IMR-90 (cell line): ENCODE measurements around the gene SPTSSB. TPM values are rescaled to one million over a fixed set of nuclear protein-coding genes. Genes with fewer than 3 reads are reported as not detected.

Experiments used
- ATAC-seq: fragments of 200-7000 bp; cut with Tn5 transposase; 2 replicates; pipeline ENCODE4 v1.9.1; 2020; ENCODE audit warnings: low read depth, mild to moderate bottlenecking, moderate library complexity
- BruUV-seq: library from RNA; stranded (reverse); fragments of 400-500 nt; replicated peaks from 2 replicates; lab custom pipeline; 2021; lab: Mats Ljungman, UMichigan
- CTCF ChIA-PET: fragments of 300-600 bp; formaldehyde crosslinking; extraction: SDS; loops from one replicate; lab custom pipeline; 2021; ENCODE audit warnings: antibody characterized with exemption; lab: Yijun Ruan, JAX
- POLR2A ChIA-PET: fragments of 300-600 bp; sonication (Branson Sonifier 250); formaldehyde crosslinking; loops from one replicate; lab custom pipeline; 2022; ENCODE audit warnings: antibody characterized with exemption; ENCODE audit not compliant: unreplicated experiment; lab: Charles Lee
- DNase-seq: peaks from one replicate; pipeline ENCODE4 v3.0.0; 2013
- H2AFZ ChIP-seq: replicated peaks from 2 replicates; pipeline ENCODE3; 2013; ENCODE audit warnings: low read length, mild to moderate bottlenecking; ENCODE audit not compliant: poor library complexity
- H2AK5ac ChIP-seq: 2 replicates; pipeline ENCODE4 v1.6.1; 2013; ENCODE audit warnings: low read depth, low read length, inconsistent platforms
- H2AK9ac ChIP-seq: replicated peaks from 2 replicates; pipeline ENCODE3; 2013; ENCODE audit warnings: mild to moderate bottlenecking, low read depth, low read length, moderate library complexity; ENCODE audit not compliant: poor library complexity
- H2BK120ac ChIP-seq: 2 replicates; pipeline ENCODE4 v1.6.1; 2013; ENCODE audit warnings: low read depth, low read length, inconsistent platforms
- H2BK15ac ChIP-seq: 3 replicates; pipeline ENCODE4 v1.6.1; 2013; ENCODE audit warnings: low read depth, low read length, inconsistent platforms
- H2BK20ac ChIP-seq: 2 replicates; pipeline ENCODE4 v1.6.1; 2013; ENCODE audit warnings: low read depth, mild to moderate bottlenecking, inconsistent platforms, low read length, moderate library complexity
- H2BK5ac ChIP-seq: 2 replicates; pipeline ENCODE4 v1.6.1; 2013; ENCODE audit warnings: mild to moderate bottlenecking, low read depth, low read length, inconsistent platforms; ENCODE audit not compliant: poor library complexity, severe bottlenecking
- H3K14ac ChIP-seq: replicated peaks from 2 replicates; pipeline ENCODE4 v1.6.1; 2013; ENCODE audit warnings: low read depth, low read length, inconsistent platforms
- H3K18ac ChIP-seq: 2 replicates; pipeline ENCODE4 v1.6.1; 2013; ENCODE audit warnings: low read depth, low read length, control low read depth
- H3K23ac ChIP-seq: 2 replicates; pipeline ENCODE4 v1.6.1; 2013; ENCODE audit warnings: low read depth, low read length, inconsistent platforms
- H3K27ac ChIP-seq: 2 replicates; pipeline ENCODE4 v1.5.1; 2013; ENCODE audit warnings: mild to moderate bottlenecking, control low read depth, low read length; ENCODE audit not compliant: insufficient read depth
- H3K27me3 ChIP-seq: 2 replicates; pipeline ENCODE4 v1.6.1; 2013; ENCODE audit warnings: low read length; ENCODE audit not compliant: control insufficient read depth, insufficient read depth
- H3K36me3 ChIP-seq: 2 replicates; pipeline ENCODE4 v1.6.1; 2013; ENCODE audit warnings: low read length, mixed read lengths; ENCODE audit not compliant: control insufficient read depth, insufficient read depth
- H3K4ac ChIP-seq: 2 replicates; pipeline ENCODE4 v1.6.1; 2013; ENCODE audit warnings: low read depth, low read length, inconsistent platforms
- H3K4me1 ChIP-seq: 2 replicates; pipeline ENCODE4 v1.6.1; 2013; ENCODE audit warnings: low read length, mixed read lengths; ENCODE audit not compliant: control insufficient read depth, insufficient read depth
- H3K4me2 ChIP-seq: 2 replicates; pipeline ENCODE4 v1.6.1; 2013; ENCODE audit warnings: low read depth, mild to moderate bottlenecking, control low read depth, low read length, moderate library complexity
- H3K4me3 ChIP-seq: 2 replicates; pipeline ENCODE4 v1.5.1; 2013; ENCODE audit warnings: low read depth, mild to moderate bottlenecking, control low read depth, low read length, moderate library complexity; ENCODE audit not compliant: insufficient read depth
- H3K56ac ChIP-seq: 2 replicates; pipeline ENCODE4 v1.6.1; 2013; ENCODE audit warnings: low read length, inconsistent platforms; ENCODE audit not compliant: insufficient read depth; ENCODE audit errors: extremely low read depth
- H3K79me1 ChIP-seq, 2 experiments: 2 replicates each; pipeline ENCODE4 v1.6.1; 2013; ENCODE audit warnings: low read length in 2 of 2, inconsistent platforms in 1 of 2, low read depth in 1 of 2
- H3K9ac ChIP-seq: 2 replicates; pipeline ENCODE4 v1.6.1; 2013; ENCODE audit warnings: low read depth, low read length, control low read depth
- H3K9me1 ChIP-seq: 2 replicates; pipeline ENCODE4 v1.6.1; 2013; ENCODE audit warnings: low read length, inconsistent platforms; ENCODE audit not compliant: insufficient read depth
- H3K9me3 ChIP-seq: 2 replicates; pipeline ENCODE4 v1.6.1; 2013; ENCODE audit warnings: low read length; ENCODE audit not compliant: control insufficient read depth, insufficient read depth
- H4K20me1 ChIP-seq: 2 replicates; pipeline ENCODE4 v1.6.1; 2013; ENCODE audit warnings: low read length, inconsistent platforms; ENCODE audit not compliant: insufficient read depth
- H4K5ac ChIP-seq: 2 replicates; pipeline ENCODE4 v1.6.1; 2013; ENCODE audit warnings: mild to moderate bottlenecking, low read depth, low read length, control low read depth
- H4K8ac ChIP-seq, 2 experiments: 2 replicates each; pipeline ENCODE4 v1.6.1; 2013; ENCODE audit warnings: low read depth in 2 of 2, low read length in 2 of 2, control low read depth in 1 of 2, inconsistent platforms in 1 of 2
- H4K91ac ChIP-seq: 2 replicates; pipeline ENCODE4 v1.6.1; 2013; ENCODE audit warnings: low read depth, low read length, inconsistent platforms; ENCODE audit not compliant: insufficient read depth
- BHLHE40 ChIP-seq: fragments of 150-350 bp; IDR thresholded peaks from 2 replicates; pipeline ENCODE4 v1.6.1; 2016; ENCODE audit warnings: mild to moderate bottlenecking, low read depth, low read length
- CEBPB ChIP-seq: IDR thresholded peaks from 2 replicates; pipeline ENCODE4 v1.6.1; 2012; ENCODE audit warnings: low read depth, low read length, improper control_type of control experiment
- CHD1 ChIP-seq: IDR thresholded peaks from 2 replicates; pipeline ENCODE4 v1.6.1; 2012; ENCODE audit warnings: low read depth, low read length, improper control_type of control experiment
- FOS ChIP-seq: fragments of 150-350 bp; IDR thresholded peaks from 2 replicates; pipeline ENCODE4 v1.6.1; 2016; ENCODE audit warnings: low read depth, low read length
- MAFK ChIP-seq: IDR thresholded peaks from 2 replicates; pipeline ENCODE4 v1.6.1; 2012; ENCODE audit warnings: low read depth, low read length, improper control_type of control experiment
- MAZ ChIP-seq: IDR thresholded peaks from 2 replicates; pipeline ENCODE4 v1.6.1; 2012; ENCODE audit warnings: low read depth, mild to moderate bottlenecking, low read length, improper control_type of control experiment, moderate library complexity, borderline replicate concordance
- MXI1 ChIP-seq: IDR thresholded peaks from 2 replicates; pipeline ENCODE4 v1.6.1; 2012; ENCODE audit warnings: low read depth, mild to moderate bottlenecking, low read length, moderate library complexity, borderline replicate concordance
- NFE2L2 ChIP-seq: fragments of 150-350 bp; IDR thresholded peaks from 2 replicates; pipeline ENCODE4 v1.6.1; 2016; ENCODE audit warnings: low read depth, mild to moderate bottlenecking, low read length
- POLR2A ChIP-seq: IDR thresholded peaks from 2 replicates; pipeline ENCODE4 v1.6.1; 2012; ENCODE audit warnings: mild to moderate bottlenecking, low read depth, low read length
- RAD21 ChIP-seq: IDR thresholded peaks from 2 replicates; pipeline ENCODE4 v1.6.1; 2012; ENCODE audit warnings: low read length, improper control_type of control experiment
- RCOR1 ChIP-seq: IDR thresholded peaks from 2 replicates; pipeline ENCODE4 v1.6.1; 2012; ENCODE audit warnings: mild to moderate bottlenecking, low read length, improper control_type of control experiment; ENCODE audit not compliant: insufficient replicate concordance
- RFX5 ChIP-seq: IDR thresholded peaks from 2 replicates; pipeline ENCODE4 v1.8.0; 2012; ENCODE audit warnings: low read depth, mild to moderate bottlenecking, low read length, moderate library complexity
- SMC3 ChIP-seq: fragments of 150-350 bp; IDR thresholded peaks from 2 replicates; pipeline ENCODE4 v1.6.1; 2016; ENCODE audit warnings: low read depth, mild to moderate bottlenecking, antibody characterized with exemption, low read length, moderate library complexity
- dilution Hi-C: fragments of 300-500 bp; cut with HindIII; formaldehyde crosslinking; loops from one replicate; pipeline ENCODE4 v1.14.3; 2018; ENCODE audit warnings: low sequenced_read_pairs; ENCODE audit not compliant: unreplicated experiment
- in situ Hi-C: fragments of 300-500 bp; cut with MboI; formaldehyde crosslinking; loops from 3 replicates; pipeline ENCODE4 v1.14.3; 2019; ENCODE audit warnings: low sequenced_read_pairs, inconsistent platforms, mixed read lengths
- intact Hi-C: fragments of 100-400 bp; cut with micrococcal nuclease; formaldehyde crosslinking; loops from 2 replicates; pipeline ENCODE4 v1.10.0; 2022
- polyA plus RNA-seq, 3 experiments: library from polyadenylated mRNA; depleted of rRNA; stranded (reverse); fragments of >200 nt; gene quantifications; 2 replicates each; pipeline ENCODE4 v1.2.3, GENCODE V29; 2012; ENCODE audit warnings: low replicate concordance in 1 of 3
- total RNA-seq: library from RNA; depleted of rRNA; stranded (reverse); fragments of >200 nt; gene quantifications from 2 replicates; pipeline ENCODE4 v1.2.3, GENCODE V29; 2012
- TF ChIP-seq, protein P1 (sequence below): fragments of 150-350 bp; IDR thresholded peaks from 2 replicates; pipeline ENCODE4 v1.6.1; 2016; ENCODE audit warnings: low read depth, mild to moderate bottlenecking, low read length, moderate library complexity, borderline replicate concordance
- TF ChIP-seq, protein P2 (sequence below): conservative IDR thresholded peaks from 2 replicates; pipeline ENCODE4 v1.5.1; 2012; ENCODE audit warnings: mild to moderate bottlenecking, low read depth, low read length, improper control_type of control experiment
- TF ChIP-seq, protein P3 (sequence below): fragments of 150-350 bp; IDR thresholded peaks from 2 replicates; pipeline ENCODE4 v1.6.1; 2017; ENCODE audit warnings: mild to moderate bottlenecking, antibody characterized with exemption, low read length, low read depth

Gene SPTSSB
- total and polyA plus RNA-seq, 2 of the 4 experiments (the other 2 are of a cell fraction), result not detected

DNA sequence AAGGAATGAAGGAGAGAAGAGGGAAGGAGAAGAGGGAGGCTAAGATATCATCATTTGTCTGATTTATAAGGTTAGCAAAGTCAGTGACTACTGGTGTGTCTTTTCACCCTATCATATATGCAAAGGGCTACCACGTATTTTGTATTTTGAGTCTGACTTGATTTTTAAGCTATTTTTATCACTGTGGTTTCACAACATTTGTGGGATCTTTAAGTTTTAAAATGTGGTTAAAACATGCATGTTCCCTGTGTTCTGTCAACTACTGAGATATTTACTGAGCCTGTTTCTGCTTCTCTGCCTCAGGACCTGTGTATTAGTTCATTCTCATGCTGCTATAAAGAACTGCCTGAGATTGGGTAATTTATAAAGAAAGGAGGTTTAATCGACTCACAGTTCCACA, 22.5 kb upstream of the SPTSSB start (continued):
- TF ChIP-seq MAFK, result no peak
- no peak for TF ChIP-seq BHLHE40

DNA sequence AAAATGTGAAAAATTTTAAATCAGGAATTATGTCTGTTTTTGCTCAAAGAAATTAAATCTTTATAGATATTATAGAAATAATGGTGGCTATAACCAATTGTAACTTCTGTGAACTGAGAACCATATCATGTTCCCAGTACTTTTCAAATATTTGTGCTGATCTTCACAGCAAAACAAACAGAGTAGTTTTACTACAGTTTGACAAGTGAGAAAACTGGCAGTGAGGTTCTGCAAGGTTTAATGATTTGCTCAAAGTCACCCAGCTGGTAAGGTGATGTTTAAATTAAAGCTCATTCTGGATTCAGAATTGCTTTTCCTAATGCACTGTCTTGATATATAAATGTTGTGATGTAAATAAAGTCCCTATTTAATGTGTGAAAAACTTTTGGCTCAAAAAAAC, 22.0 kb upstream of the SPTSSB start:
- no peak overlapping the region for H3K4me3 ChIP-seq
- no peaks in the 10 kb centered on the region for H3K79me1 ChIP-seq
- no peak overlapping the region for H3K56ac ChIP-seq
- no peaks in the 10 kb centered on the region for H3K27me3 ChIP-seq
- no peak overlapping the region for H3K14ac ChIP-seq
- H4K91ac ChIP-seq, result no peak overlapping the region
- no peak overlapping the region for H2BK15ac ChIP-seq
- H3K18ac ChIP-seq, result no peak overlapping the region
- intact Hi-C loops (no loop called here), in situ Hi-C loops (no loop called here), dilution Hi-C loops (no loop called here)
- H2BK120ac ChIP-seq, result no peak overlapping the region
- H4K8ac ChIP-seq, result no peak overlapping the region
- H3K23ac ChIP-seq, result no peak overlapping the region
- TF ChIP-seq, protein P1, sequence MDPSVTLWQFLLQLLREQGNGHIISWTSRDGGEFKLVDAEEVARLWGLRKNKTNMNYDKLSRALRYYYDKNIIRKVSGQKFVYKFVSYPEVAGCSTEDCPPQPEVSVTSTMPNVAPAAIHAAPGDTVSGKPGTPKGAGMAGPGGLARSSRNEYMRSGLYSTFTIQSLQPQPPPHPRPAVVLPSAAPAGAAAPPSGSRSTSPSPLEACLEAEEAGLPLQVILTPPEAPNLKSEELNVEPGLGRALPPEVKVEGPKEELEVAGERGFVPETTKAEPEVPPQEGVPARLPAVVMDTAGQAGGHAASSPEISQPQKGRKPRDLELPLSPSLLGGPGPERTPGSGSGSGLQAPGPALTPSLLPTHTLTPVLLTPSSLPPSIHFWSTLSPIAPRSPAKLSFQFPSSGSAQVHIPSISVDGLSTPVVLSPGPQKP, result no peak
- TF ChIP-seq CEBPB (no peak), SMC3 (no peak), MXI1 (no peak), RFX5 (no peak), NFE2L2 (no peak), MAFK (no peak), CHD1 (no peak), MAZ (no peak), POLR2A (no peak), RCOR1 (no peak), FOS (no peak), BHLHE40 (no peak), RAD21 (no peak)
- TF ChIP-seq, protein P2, sequence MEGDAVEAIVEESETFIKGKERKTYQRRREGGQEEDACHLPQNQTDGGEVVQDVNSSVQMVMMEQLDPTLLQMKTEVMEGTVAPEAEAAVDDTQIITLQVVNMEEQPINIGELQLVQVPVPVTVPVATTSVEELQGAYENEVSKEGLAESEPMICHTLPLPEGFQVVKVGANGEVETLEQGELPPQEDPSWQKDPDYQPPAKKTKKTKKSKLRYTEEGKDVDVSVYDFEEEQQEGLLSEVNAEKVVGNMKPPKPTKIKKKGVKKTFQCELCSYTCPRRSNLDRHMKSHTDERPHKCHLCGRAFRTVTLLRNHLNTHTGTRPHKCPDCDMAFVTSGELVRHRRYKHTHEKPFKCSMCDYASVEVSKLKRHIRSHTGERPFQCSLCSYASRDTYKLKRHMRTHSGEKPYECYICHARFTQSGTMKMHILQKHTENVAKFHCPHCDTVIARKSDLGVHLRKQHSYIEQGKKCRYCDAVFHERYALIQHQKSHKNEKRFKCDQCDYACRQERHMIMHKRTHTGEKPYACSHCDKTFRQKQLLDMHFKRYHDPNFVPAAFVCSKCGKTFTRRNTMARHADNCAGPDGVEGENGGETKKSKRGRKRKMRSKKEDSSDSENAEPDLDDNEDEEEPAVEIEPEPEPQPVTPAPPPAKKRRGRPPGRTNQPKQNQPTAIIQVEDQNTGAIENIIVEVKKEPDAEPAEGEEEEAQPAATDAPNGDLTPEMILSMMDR, result no peak
- TF ChIP-seq, protein P3, sequence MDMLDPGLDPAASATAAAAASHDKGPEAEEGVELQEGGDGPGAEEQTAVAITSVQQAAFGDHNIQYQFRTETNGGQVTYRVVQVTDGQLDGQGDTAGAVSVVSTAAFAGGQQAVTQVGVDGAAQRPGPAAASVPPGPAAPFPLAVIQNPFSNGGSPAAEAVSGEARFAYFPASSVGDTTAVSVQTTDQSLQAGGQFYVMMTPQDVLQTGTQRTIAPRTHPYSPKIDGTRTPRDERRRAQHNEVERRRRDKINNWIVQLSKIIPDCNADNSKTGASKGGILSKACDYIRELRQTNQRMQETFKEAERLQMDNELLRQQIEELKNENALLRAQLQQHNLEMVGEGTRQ, result no peak
- H3K4ac ChIP-seq, result no peak overlapping the region
- BruUV-seq, result no TSS peak
- H2BK20ac ChIP-seq, result no peak overlapping the region
- ChIA-PET POLR2A (no interaction called here), CTCF (no interaction called here)
- H3K9me3 ChIP-seq, result no peaks in the 10 kb centered on the region
- H3K27ac ChIP-seq, result no peak overlapping the region
- no peak overlapping the region for H3K9ac ChIP-seq
- H2BK5ac ChIP-seq, result no peak overlapping the region
- no peaks in the 10 kb centered on the region for H4K20me1 ChIP-seq
- no peaks in the 10 kb centered on the region for H3K36me3 ChIP-seq
- H2AK5ac ChIP-seq, result no peak overlapping the region
- H3K4me2 ChIP-seq, result no peak overlapping the region
- no peak for DNase-seq
- no peaks in the 10 kb centered on the region for H3K4me1 ChIP-seq
- H2AK9ac ChIP-seq, result no peak overlapping the region
- no peak overlapping the region for H4K5ac ChIP-seq
- no peak for ATAC-seq
- H2AFZ ChIP-seq, result no peak overlapping the region
- no peaks in the 10 kb centered on the region for H3K9me1 ChIP-seq
